HG03108 (cell line): ENCODE measurements around the gene C1orf50.
"Not testable (repeated sequence)": the region's sequence is repeated elsewhere in the genome, so short reads cannot be mapped to it uniquely, and the experiment has no call there.

Experiments
- ATAC-seq: cut with Tn5 transposase; IDR thresholded peaks from one replicate; pipeline ENCODE4 v1.9.1; 2021; ENCODE audit warnings: moderate library complexity; ENCODE audit not compliant: unreplicated experiment

The C1orf50 gene

GRCh38 chr1:42766741-42767509 lies at the start of gene C1orf50, which contains the start of gene P3H1:
TSS of gene C1orf50 (plus strand) at chr1:42767249. CDS start at chr1:42767312, 63 bp downstream.
TSS of gene P3H1 (minus strand) at chr1:42767028. CDS start at chr1:42766971, 57 bp downstream.
- peak; percentile 88 for ATAC-seq

- no peak for ATAC-seq
Observed at GRCh38 chr1:42720868-42721267, 46.2 kb upstream of the C1orf50 start.

- ATAC-seq: no peak
Observed at GRCh38 chr1:42721926-42722325, 45.1 kb upstream of the C1orf50 start.

- ATAC-seq: not testable (repeated sequence)
Observed at GRCh38 chr1:42722403-42722802, 44.6 kb upstream of the C1orf50 start.

- ATAC-seq: no peak
Observed at GRCh38 chr1:42723511-42723910, 43.5 kb upstream of the C1orf50 start.

GRCh38 chr1:42725820-42726219 lies 41.2 kb upstream of the C1orf50 start:
- ATAC-seq: not testable (repeated sequence)

- no peak for ATAC-seq
Observed at GRCh38 chr1:42730002-42730401, 37.0 kb upstream of the C1orf50 start.

GRCh38 chr1:42730988-42731387 lies 36.1 kb upstream of the C1orf50 start:
- no peak for ATAC-seq

- no peak for ATAC-seq
Observed at GRCh38 chr1:42731585-42731984, 35.5 kb upstream of the C1orf50 start.

- ATAC-seq: no peak
Observed at GRCh38 chr1:42732126-42732680, 34.8 kb upstream of the C1orf50 start.

GRCh38 chr1:42733415-42734200 lies 33.4 kb upstream of the C1orf50 start:
- ATAC-seq: no peak

GRCh38 chr1:42734201-42735035 lies 32.6 kb upstream of the C1orf50 start:
- ATAC-seq: no peak

- ATAC-seq: no peak
Observed at GRCh38 chr1:42735056-42735455, 32.0 kb upstream of the C1orf50 start.

GRCh38 chr1:42735477-42736105 lies 31.5 kb upstream of the C1orf50 start:
- ATAC-seq: no peak

GRCh38 chr1:42736152-42736551 lies 30.9 kb upstream of the C1orf50 start:
- no peak for ATAC-seq

- ATAC-seq: no peak
Observed at GRCh38 chr1:42736571-42737200, 30.4 kb upstream of the C1orf50 start.

- no peak for ATAC-seq
Observed at GRCh38 chr1:42737257-42737656, 29.8 kb upstream of the C1orf50 start.

GRCh38 chr1:42737986-42738677 lies 28.9 kb upstream of the C1orf50 start:
- no peak for ATAC-seq

- ATAC-seq: no peak
Observed at GRCh38 chr1:42738678-42739226, 28.3 kb upstream of the C1orf50 start.
